ENCODE data around the gene MBNL1. TPM values are rescaled to one million over a fixed set of nuclear protein-coding genes. Genes with fewer than 3 reads are reported as not detected.

The MBNL1 gene
- total RNA-seq, 1 experiment from 2014 or later: 200 TPM

- TF ChIP-seq ZBTB33 (IDR thresholded peaks at IDR 0.05; ENCODE audit: extremely low read depth, insufficient replicate concordance, low read length) (no peak), SIN3A (IDR thresholded peaks at IDR 0.05; ENCODE audit: low read depth) (no peak), ZFX (IDR thresholded peaks at IDR 0.05) (no peak)
Measured at GRCh38 chr3:152245498-152246170, 23.1 kb upstream of the MBNL1 start (continued).

GRCh38 chr3:152251916-152252315 lies 16.8 kb upstream of the MBNL1 start:
- H4K20me1 ChIP-seq (ENCODE audit: insufficient read depth): no peaks in the 10 kb centered on the region
- no peaks in the 10 kb centered on the region for H3K36me3 ChIP-seq (ENCODE audit: control insufficient read depth in 1 of 2, insufficient read depth in 2 of 2, low read length in 2 of 2)
- H2AFZ ChIP-seq (ENCODE audit: low read depth, low read length, poor library complexity, severe bottlenecking): no peak overlapping the region
- no peaks in the 10 kb centered on the region for H3K9me3 ChIP-seq (ENCODE audit: control insufficient read depth in 1 of 2, insufficient read depth in 1 of 2, low read depth in 1 of 2, low read length in 2 of 2)
- intact Hi-C loops (cut with micrococcal nuclease): no loop called here
- no peak overlapping the region for H3K27ac ChIP-seq (ENCODE audit: low read depth, low read length)
- H3K4me2 ChIP-seq (ENCODE audit: low read length): no peak overlapping the region
- ChIA-PET POLR2A (no interaction called here), CTCF (no interaction called here), RAD21 (ENCODE audit: low non-redundant PET in 1 of 2, low total read pairs in 2 of 2, uncharacterized antibody in 2 of 2, unreplicated experiment in 2 of 2) (no interaction called here)
- H3K27me3 ChIP-seq (ENCODE audit: insufficient read depth, low read length): no peaks in the 10 kb centered on the region
- no peak overlapping the region for H3K9ac ChIP-seq (ENCODE audit: low read length)
- no peaks in the 10 kb centered on the region for H3K9me2 ChIP-seq (ENCODE audit: insufficient read depth)
- H3K4me1 ChIP-seq (ENCODE audit: control insufficient read depth in 1 of 2, insufficient read depth in 2 of 2, low read length in 2 of 2): peaks cover 0 to 1% of the 10 kb centered on the region in 2 experiments; a peak in 1 of 4 replicates
- ATAC-seq: no peak
- no TSS peak for BruUV-seq (replicated peaks)
- H3K4me3 ChIP-seq (replicated peaks in 1 of 2; ENCODE audit: low read depth in 1 of 2, low read length in 2 of 2): no peak overlapping the region
- DNase-seq (ENCODE audit: low read depth, low spot score): no peak
- no peaks in the 10 kb centered on the region for H3K79me2 ChIP-seq (ENCODE audit: insufficient read depth, low read length)
- TF ChIP-seq, protein P1, sequence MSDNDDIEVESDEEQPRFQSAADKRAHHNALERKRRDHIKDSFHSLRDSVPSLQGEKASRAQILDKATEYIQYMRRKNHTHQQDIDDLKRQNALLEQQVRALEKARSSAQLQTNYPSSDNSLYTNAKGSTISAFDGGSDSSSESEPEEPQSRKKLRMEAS (IDR thresholded peaks at IDR 0.05): no peak
- TF ChIP-seq POLR2AphosphoS5 (IDR thresholded peaks at IDR 0.05; ENCODE audit: low read depth, low read length) (no peak), EZH2phosphoT487 (IDR thresholded peaks at IDR 0.05; ENCODE audit: borderline replicate concordance) (no peak), ZNF274 (IDR thresholded peaks at IDR 0.05; ENCODE audit: low read depth, low read length) (no peak), ELF1 (IDR thresholded peaks at IDR 0.05; ENCODE audit: borderline replicate concordance, low read depth) (no peak), SRF (IDR thresholded peaks at IDR 0.05; ENCODE audit: low read depth) (no peak), FOSL1 (IDR thresholded peaks at IDR 0.05; ENCODE audit: low read depth) (no peak), ZFX (IDR thresholded peaks at IDR 0.05) (no peak), CTCF (IDR thresholded peaks at IDR 0.05 in 2 of 3, conservative IDR thresholded peaks at IDR 0.05 in 1 of 3; ENCODE audit: borderline replicate concordance in 1 of 3, insufficient read depth in 1 of 3, low read depth in 2 of 3, low read length in 2 of 3) (no peak), ZBTB33 (IDR thresholded peaks at IDR 0.05; ENCODE audit: extremely low read depth, insufficient replicate concordance, low read length) (no peak)
- TF ChIP-seq, protein P2, sequence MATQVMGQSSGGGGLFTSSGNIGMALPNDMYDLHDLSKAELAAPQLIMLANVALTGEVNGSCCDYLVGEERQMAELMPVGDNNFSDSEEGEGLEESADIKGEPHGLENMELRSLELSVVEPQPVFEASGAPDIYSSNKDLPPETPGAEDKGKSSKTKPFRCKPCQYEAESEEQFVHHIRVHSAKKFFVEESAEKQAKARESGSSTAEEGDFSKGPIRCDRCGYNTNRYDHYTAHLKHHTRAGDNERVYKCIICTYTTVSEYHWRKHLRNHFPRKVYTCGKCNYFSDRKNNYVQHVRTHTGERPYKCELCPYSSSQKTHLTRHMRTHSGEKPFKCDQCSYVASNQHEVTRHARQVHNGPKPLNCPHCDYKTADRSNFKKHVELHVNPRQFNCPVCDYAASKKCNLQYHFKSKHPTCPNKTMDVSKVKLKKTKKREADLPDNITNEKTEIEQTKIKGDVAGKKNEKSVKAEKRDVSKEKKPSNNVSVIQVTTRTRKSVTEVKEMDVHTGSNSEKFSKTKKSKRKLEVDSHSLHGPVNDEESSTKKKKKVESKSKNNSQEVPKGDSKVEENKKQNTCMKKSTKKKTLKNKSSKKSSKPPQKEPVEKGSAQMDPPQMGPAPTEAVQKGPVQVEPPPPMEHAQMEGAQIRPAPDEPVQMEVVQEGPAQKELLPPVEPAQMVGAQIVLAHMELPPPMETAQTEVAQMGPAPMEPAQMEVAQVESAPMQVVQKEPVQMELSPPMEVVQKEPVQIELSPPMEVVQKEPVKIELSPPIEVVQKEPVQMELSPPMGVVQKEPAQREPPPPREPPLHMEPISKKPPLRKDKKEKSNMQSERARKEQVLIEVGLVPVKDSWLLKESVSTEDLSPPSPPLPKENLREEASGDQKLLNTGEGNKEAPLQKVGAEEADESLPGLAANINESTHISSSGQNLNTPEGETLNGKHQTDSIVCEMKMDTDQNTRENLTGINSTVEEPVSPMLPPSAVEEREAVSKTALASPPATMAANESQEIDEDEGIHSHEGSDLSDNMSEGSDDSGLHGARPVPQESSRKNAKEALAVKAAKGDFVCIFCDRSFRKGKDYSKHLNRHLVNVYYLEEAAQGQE (IDR thresholded peaks at IDR 0.05; ENCODE audit: low read depth): no peak
- TF ChIP-seq, protein P3, sequence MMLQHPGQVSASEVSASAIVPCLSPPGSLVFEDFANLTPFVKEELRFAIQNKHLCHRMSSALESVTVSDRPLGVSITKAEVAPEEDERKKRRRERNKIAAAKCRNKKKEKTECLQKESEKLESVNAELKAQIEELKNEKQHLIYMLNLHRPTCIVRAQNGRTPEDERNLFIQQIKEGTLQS (IDR thresholded peaks at IDR 0.05): no peak
